IMR-90 (cell line): ENCODE data around the gene VPS35L. TPM values are rescaled to one million over a fixed set of nuclear protein-coding genes. Genes with fewer than 3 reads are reported as not detected.

Source experiments
- ATAC-seq: fragments of 200-7000 bp; cut with Tn5 transposase; 2 replicates; pipeline ENCODE4 v1.9.1; 2020; ENCODE audit warnings: low read depth, mild to moderate bottlenecking, moderate library complexity
- BruUV-seq: library from RNA; stranded (reverse); fragments of 400-500 nt; replicated peaks from 2 replicates; lab custom pipeline; 2021; lab: Mats Ljungman, UMichigan
- CTCF ChIA-PET: fragments of 300-600 bp; formaldehyde crosslinking; extraction: SDS; loops from one replicate; lab custom pipeline; 2021; ENCODE audit warnings: antibody characterized with exemption; lab: Yijun Ruan, JAX
- POLR2A ChIA-PET: fragments of 300-600 bp; sonication (Branson Sonifier 250); formaldehyde crosslinking; loops from one replicate; lab custom pipeline; 2022; ENCODE audit warnings: antibody characterized with exemption; ENCODE audit not compliant: unreplicated experiment; lab: Charles Lee
- DNase-seq: peaks from one replicate; pipeline ENCODE4 v3.0.0; 2013
- H2AFZ ChIP-seq: replicated peaks from 2 replicates; pipeline ENCODE3; 2013; ENCODE audit warnings: low read length, mild to moderate bottlenecking; ENCODE audit not compliant: poor library complexity
- H2AK5ac ChIP-seq: 2 replicates; pipeline ENCODE4 v1.6.1; 2013; ENCODE audit warnings: low read depth, low read length, inconsistent platforms
- H2AK9ac ChIP-seq: replicated peaks from 2 replicates; pipeline ENCODE3; 2013; ENCODE audit warnings: mild to moderate bottlenecking, low read depth, low read length, moderate library complexity; ENCODE audit not compliant: poor library complexity
- H2BK120ac ChIP-seq: 2 replicates; pipeline ENCODE4 v1.6.1; 2013; ENCODE audit warnings: low read depth, low read length, inconsistent platforms
- H2BK15ac ChIP-seq: 3 replicates; pipeline ENCODE4 v1.6.1; 2013; ENCODE audit warnings: low read depth, low read length, inconsistent platforms
- H2BK20ac ChIP-seq: 2 replicates; pipeline ENCODE4 v1.6.1; 2013; ENCODE audit warnings: low read depth, mild to moderate bottlenecking, inconsistent platforms, low read length, moderate library complexity
- H2BK5ac ChIP-seq: 2 replicates; pipeline ENCODE4 v1.6.1; 2013; ENCODE audit warnings: mild to moderate bottlenecking, low read depth, low read length, inconsistent platforms; ENCODE audit not compliant: poor library complexity, severe bottlenecking
- H3K14ac ChIP-seq: replicated peaks from 2 replicates; pipeline ENCODE4 v1.6.1; 2013; ENCODE audit warnings: low read depth, low read length, inconsistent platforms
- H3K18ac ChIP-seq: 2 replicates; pipeline ENCODE4 v1.6.1; 2013; ENCODE audit warnings: low read depth, low read length, control low read depth
- H3K23ac ChIP-seq: 2 replicates; pipeline ENCODE4 v1.6.1; 2013; ENCODE audit warnings: low read depth, low read length, inconsistent platforms
- H3K27ac ChIP-seq: 2 replicates; pipeline ENCODE4 v1.5.1; 2013; ENCODE audit warnings: mild to moderate bottlenecking, control low read depth, low read length; ENCODE audit not compliant: insufficient read depth
- H3K27me3 ChIP-seq: 2 replicates; pipeline ENCODE4 v1.6.1; 2013; ENCODE audit warnings: low read length; ENCODE audit not compliant: control insufficient read depth, insufficient read depth
- H3K36me3 ChIP-seq: 2 replicates; pipeline ENCODE4 v1.6.1; 2013; ENCODE audit warnings: low read length, mixed read lengths; ENCODE audit not compliant: control insufficient read depth, insufficient read depth
- H3K4ac ChIP-seq: 2 replicates; pipeline ENCODE4 v1.6.1; 2013; ENCODE audit warnings: low read depth, low read length, inconsistent platforms
- H3K4me1 ChIP-seq: 2 replicates; pipeline ENCODE4 v1.6.1; 2013; ENCODE audit warnings: low read length, mixed read lengths; ENCODE audit not compliant: control insufficient read depth, insufficient read depth
- H3K4me2 ChIP-seq: 2 replicates; pipeline ENCODE4 v1.6.1; 2013; ENCODE audit warnings: low read depth, mild to moderate bottlenecking, control low read depth, low read length, moderate library complexity
- H3K4me3 ChIP-seq: 2 replicates; pipeline ENCODE4 v1.5.1; 2013; ENCODE audit warnings: low read depth, mild to moderate bottlenecking, control low read depth, low read length, moderate library complexity; ENCODE audit not compliant: insufficient read depth
- H3K56ac ChIP-seq: 2 replicates; pipeline ENCODE4 v1.6.1; 2013; ENCODE audit warnings: low read length, inconsistent platforms; ENCODE audit not compliant: insufficient read depth; ENCODE audit errors: extremely low read depth
- H3K79me1 ChIP-seq, 2 experiments: 2 replicates each; pipeline ENCODE4 v1.6.1; 2013; ENCODE audit warnings: low read length in 2 of 2, inconsistent platforms in 1 of 2, low read depth in 1 of 2
- H3K9ac ChIP-seq: 2 replicates; pipeline ENCODE4 v1.6.1; 2013; ENCODE audit warnings: low read depth, low read length, control low read depth
- H3K9me1 ChIP-seq: 2 replicates; pipeline ENCODE4 v1.6.1; 2013; ENCODE audit warnings: low read length, inconsistent platforms; ENCODE audit not compliant: insufficient read depth
- H3K9me3 ChIP-seq: 2 replicates; pipeline ENCODE4 v1.6.1; 2013; ENCODE audit warnings: low read length; ENCODE audit not compliant: control insufficient read depth, insufficient read depth
- H4K20me1 ChIP-seq: 2 replicates; pipeline ENCODE4 v1.6.1; 2013; ENCODE audit warnings: low read length, inconsistent platforms; ENCODE audit not compliant: insufficient read depth
- H4K5ac ChIP-seq: 2 replicates; pipeline ENCODE4 v1.6.1; 2013; ENCODE audit warnings: mild to moderate bottlenecking, low read depth, low read length, control low read depth
- H4K8ac ChIP-seq, 2 experiments: 2 replicates each; pipeline ENCODE4 v1.6.1; 2013; ENCODE audit warnings: low read depth in 2 of 2, low read length in 2 of 2, control low read depth in 1 of 2, inconsistent platforms in 1 of 2
- H4K91ac ChIP-seq: 2 replicates; pipeline ENCODE4 v1.6.1; 2013; ENCODE audit warnings: low read depth, low read length, inconsistent platforms; ENCODE audit not compliant: insufficient read depth
- CEBPB ChIP-seq: IDR thresholded peaks from 2 replicates; pipeline ENCODE4 v1.6.1; 2012; ENCODE audit warnings: low read depth, low read length, improper control_type of control experiment
- RAD21 ChIP-seq: IDR thresholded peaks from 2 replicates; pipeline ENCODE4 v1.6.1; 2012; ENCODE audit warnings: low read length, improper control_type of control experiment
- RFX5 ChIP-seq: IDR thresholded peaks from 2 replicates; pipeline ENCODE4 v1.8.0; 2012; ENCODE audit warnings: low read depth, mild to moderate bottlenecking, low read length, moderate library complexity
- WGBS, 2 experiments: methylation state at CpG; one replicate each; pipeline versions ENCODE4 v1.1.5 to v1.1.7; 2013; ENCODE audit warnings: missing lambda C conversion rate in 2 of 2; ENCODE audit not compliant: insufficient read length in 1 of 2; ENCODE audit errors: extremely low coverage in 2 of 2; 5-methylcytosine and 5-hydroxymethylcytosine counted together
- dilution Hi-C: fragments of 300-500 bp; cut with HindIII; formaldehyde crosslinking; loops from one replicate; pipeline ENCODE4 v1.14.3; 2018; ENCODE audit warnings: low sequenced_read_pairs; ENCODE audit not compliant: unreplicated experiment
- in situ Hi-C: fragments of 300-500 bp; cut with MboI; formaldehyde crosslinking; loops from 3 replicates; pipeline ENCODE4 v1.14.3; 2019; ENCODE audit warnings: low sequenced_read_pairs, inconsistent platforms, mixed read lengths
- intact Hi-C: fragments of 100-400 bp; cut with micrococcal nuclease; formaldehyde crosslinking; loops from 2 replicates; pipeline ENCODE4 v1.10.0; 2022
- polyA plus RNA-seq, 3 experiments: library from polyadenylated mRNA; depleted of rRNA; stranded (reverse); fragments of >200 nt; gene quantifications; 2 replicates each; pipeline ENCODE4 v1.2.3, GENCODE V29; 2012; ENCODE audit warnings: low replicate concordance in 1 of 3
- total RNA-seq: library from RNA; depleted of rRNA; stranded (reverse); fragments of >200 nt; gene quantifications from 2 replicates; pipeline ENCODE4 v1.2.3, GENCODE V29; 2012
- TF ChIP-seq, protein P1 (sequence below): fragments of 150-350 bp; IDR thresholded peaks from 2 replicates; pipeline ENCODE4 v1.6.1; 2016; ENCODE audit warnings: low read depth, mild to moderate bottlenecking, low read length, moderate library complexity, borderline replicate concordance

The VPS35L gene
- total and polyA plus RNA-seq, 2 of the 4 experiments (the other 2 are of a cell fraction) = 28.0 to 40.1 TPM

DNA sequence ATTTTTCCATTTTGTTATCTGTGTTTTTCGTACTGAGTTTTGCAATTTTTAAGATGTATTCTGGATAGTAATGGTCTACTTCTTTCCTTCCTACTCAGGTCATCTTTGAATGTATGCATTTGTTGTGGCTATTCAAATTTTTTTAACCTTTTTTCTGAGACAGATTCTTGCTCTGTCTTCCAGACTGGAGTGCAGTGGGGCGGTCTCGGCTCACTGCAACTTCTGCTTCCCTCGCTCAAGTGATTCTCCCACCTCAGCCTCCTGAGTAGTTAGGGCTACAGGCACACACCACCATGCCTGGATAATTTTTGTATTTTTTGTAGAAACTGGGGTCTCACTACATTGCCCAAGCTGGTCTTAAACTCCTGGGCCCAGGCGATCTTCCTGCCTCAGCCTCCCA lies 33.6 kb downstream of the VPS35L start:
- H2BK120ac ChIP-seq = 0 out of 2 replicates have a peak overlapping the region, but pooled peaks have one; percentile 14
- H3K9me1 ChIP-seq = 0 out of 2 replicates have a peak, but pooled peaks cover 2% of the 10 kb centered on the region
- no peak overlapping the region; the same call in 2 of the 3 replicates for H2BK15ac ChIP-seq
- H2AK5ac ChIP-seq = no peak overlapping the region
- H2AK9ac ChIP-seq = no peak overlapping the region
- no peak overlapping the region for H3K4me2 ChIP-seq
- H3K4me1 ChIP-seq = peaks cover 6% of the 10 kb centered on the region
- H3K4me3 ChIP-seq = no peak overlapping the region
- dilution Hi-C loops (no loop called here), in situ Hi-C loops (no loop called here), intact Hi-C loops (loop anchor here (10.0 kb wide), 1 partner anchor 796 kb away; no protein-coding TSS in a partner anchor)
- 0 out of 2 replicates have a peak overlapping the region, but pooled peaks have one; percentile 17 for H3K9ac ChIP-seq
- CTCF ChIA-PET = no interaction called here
- no peak for ATAC-seq
- H3K27ac ChIP-seq = peak overlapping the region; percentile 78; the same call in 1 of the 2 replicates
- H3K56ac ChIP-seq = no peak overlapping the region
- no peaks in the 10 kb centered on the region for H3K27me3 ChIP-seq
- DNase-seq = no peak
- WGBS, 2 experiments = no CpG with 5 or more reads among the region's 5 CpGs
- no peaks in the 10 kb centered on the region for H3K9me3 ChIP-seq
- peaks cover 16% of the 10 kb centered on the region for H3K36me3 ChIP-seq
- H3K79me1 ChIP-seq = peaks cover 3% of the 10 kb centered on the region in 2 experiments; a peak in 2 of 4 replicates
- H2AFZ ChIP-seq = no peak overlapping the region
- peak overlapping the region in 1 of 2 experiments; percentile 15; a peak in 1 of 4 replicates for H4K8ac ChIP-seq
- H2BK5ac ChIP-seq = peak overlapping the region; percentile 69
- no peak overlapping the region for H3K14ac ChIP-seq
- TF ChIP-seq RAD21 = no peak
- no peak for TF ChIP-seq RFX5
- TF ChIP-seq, protein P1, sequence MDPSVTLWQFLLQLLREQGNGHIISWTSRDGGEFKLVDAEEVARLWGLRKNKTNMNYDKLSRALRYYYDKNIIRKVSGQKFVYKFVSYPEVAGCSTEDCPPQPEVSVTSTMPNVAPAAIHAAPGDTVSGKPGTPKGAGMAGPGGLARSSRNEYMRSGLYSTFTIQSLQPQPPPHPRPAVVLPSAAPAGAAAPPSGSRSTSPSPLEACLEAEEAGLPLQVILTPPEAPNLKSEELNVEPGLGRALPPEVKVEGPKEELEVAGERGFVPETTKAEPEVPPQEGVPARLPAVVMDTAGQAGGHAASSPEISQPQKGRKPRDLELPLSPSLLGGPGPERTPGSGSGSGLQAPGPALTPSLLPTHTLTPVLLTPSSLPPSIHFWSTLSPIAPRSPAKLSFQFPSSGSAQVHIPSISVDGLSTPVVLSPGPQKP = no peak
- TF ChIP-seq CEBPB = no peak
- H4K5ac ChIP-seq = no peak overlapping the region
- H3K23ac ChIP-seq = no peak overlapping the region
- H2BK20ac ChIP-seq = no peak overlapping the region
- POLR2A ChIA-PET = interaction anchor here (0.6 kb wide), 1 partner anchor 32 kb away, joined by 4 read pairs; no protein-coding TSS in a partner anchor
- H3K4ac ChIP-seq = no peak overlapping the region; the same call in 1 of the 2 replicates
- H4K91ac ChIP-seq = no peak overlapping the region
- H3K18ac ChIP-seq = no peak overlapping the region
- no TSS peak for BruUV-seq
- H4K20me1 ChIP-seq = peaks cover 3% of the 10 kb centered on the region; the same call in 1 of the 2 replicates
